GM15510 (cell line): ENCODE data around the gene STOM.

Source experiments
- POLR2A ChIP-seq: IDR thresholded peaks from 3 replicates; pipeline ENCODE4 v1.6.1; 2011; ENCODE audit warnings: borderline replicate concordance; ENCODE audit not compliant: insufficient read length; ENCODE audit errors: extremely low read depth

The STOM gene

DNA sequence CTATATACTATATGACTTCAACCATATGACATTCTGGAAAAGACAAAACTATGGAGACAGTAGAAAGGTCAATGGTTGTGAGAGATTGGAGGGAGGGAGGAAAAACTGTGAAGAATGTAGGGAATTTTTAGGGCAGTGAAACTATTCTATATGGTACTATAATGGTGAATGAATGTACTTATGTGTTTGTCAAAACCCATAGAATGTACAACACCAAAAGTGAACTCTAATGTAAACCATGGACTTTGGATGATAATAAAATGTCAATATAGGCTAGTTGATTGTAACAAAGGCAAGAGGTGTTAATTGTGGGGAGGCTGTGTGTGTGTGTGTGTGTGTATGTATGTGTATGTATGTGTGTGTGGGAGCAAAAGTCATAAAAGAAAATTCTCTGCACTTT, 10.8 kb upstream of the STOM start:
- no peak for TF ChIP-seq POLR2A

GRCh38 chr9:121376214-121376830, 6.3 kb upstream of the STOM start:
- TF ChIP-seq POLR2A, result no peak

DNA sequence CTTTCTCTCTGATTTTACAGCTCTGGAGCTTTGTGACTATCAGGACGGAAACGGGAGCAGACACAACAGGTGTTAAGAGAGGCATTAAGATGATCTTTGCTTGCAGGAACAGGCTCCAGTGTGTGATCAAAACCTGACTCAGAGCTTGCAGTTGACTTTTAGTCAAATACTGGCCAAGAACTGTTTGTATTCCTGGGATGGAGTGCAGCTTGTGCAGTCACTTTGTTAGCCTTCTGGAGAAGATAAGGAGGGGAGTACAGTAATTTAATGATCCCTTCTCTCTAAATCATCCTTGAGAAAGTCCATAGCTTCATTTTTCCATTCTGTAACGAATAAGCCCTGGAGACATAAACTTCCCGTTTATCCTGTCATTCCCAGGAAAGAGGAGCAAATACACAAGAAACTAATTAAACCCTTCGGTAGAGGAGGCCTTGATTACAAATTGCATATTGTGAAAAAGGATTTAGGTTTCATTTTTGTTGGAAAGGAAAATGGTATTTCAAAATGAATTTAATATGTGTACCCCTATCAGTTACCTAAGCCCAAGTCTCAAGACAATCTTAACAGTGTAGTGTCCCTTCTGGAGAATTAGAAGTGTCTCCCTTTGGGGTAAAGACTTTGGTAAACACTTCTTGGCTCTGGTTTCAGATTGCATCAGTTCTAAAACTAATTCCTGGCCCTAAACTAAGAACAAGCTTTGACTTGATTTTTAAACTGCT, 3.1 kb upstream of the STOM start:
- TF ChIP-seq POLR2A, result no peak

GRCh38 chr9:121372239-121373010, 2.4 kb upstream of the STOM start:
- no peak for TF ChIP-seq POLR2A

DNA sequence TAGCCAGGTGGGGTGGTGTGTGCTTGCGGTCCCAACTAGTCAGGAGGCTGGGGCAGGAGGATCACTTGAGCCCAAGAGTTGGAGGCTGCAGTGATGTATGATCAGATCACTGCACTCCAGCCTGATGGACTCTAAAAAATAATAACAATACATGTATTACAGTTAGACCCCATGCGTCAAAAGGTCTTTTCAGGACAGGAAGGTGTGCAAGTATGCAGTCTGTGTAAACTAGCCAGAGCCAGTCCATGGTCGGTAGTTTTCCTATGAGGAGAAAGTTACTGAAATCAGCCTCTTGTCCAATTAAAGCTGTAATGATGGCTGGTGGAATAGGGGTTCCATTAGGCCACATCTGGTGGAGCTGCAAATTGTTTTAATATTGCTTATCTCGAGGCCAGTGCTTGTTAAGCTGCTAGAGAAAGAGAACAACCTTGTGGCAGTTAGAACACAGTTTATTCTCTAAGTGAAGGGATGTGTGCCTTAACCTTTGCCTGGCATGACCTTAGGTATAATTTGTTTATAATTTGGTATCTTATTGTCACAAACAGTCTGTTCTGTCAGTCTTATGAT, 1.5 kb upstream of the STOM start:
- no peak for TF ChIP-seq POLR2A

GRCh38 chr9:121368745-121369144, 1.3 kb downstream of the STOM start:
- TF ChIP-seq POLR2A, result no peak

DNA sequence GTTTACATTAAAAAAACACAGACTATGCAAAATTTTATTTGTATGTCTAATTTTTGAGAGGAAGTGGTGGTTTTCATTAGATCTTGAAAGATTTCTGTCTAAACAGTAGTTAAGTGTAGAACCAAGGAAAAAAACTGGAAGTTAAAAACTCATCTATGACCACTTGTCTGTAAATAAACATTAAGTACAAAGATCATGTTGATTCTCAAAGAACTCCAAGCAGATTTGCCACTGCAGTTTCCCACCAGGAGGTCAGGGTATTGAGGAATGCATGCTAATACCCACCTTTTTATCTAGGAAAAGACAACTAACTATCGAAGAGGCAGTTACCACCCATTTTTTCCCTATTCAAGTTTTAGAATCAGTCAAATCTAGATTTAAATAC, 1.9 kb downstream of the STOM start:
- TF ChIP-seq POLR2A, result no peak

DNA sequence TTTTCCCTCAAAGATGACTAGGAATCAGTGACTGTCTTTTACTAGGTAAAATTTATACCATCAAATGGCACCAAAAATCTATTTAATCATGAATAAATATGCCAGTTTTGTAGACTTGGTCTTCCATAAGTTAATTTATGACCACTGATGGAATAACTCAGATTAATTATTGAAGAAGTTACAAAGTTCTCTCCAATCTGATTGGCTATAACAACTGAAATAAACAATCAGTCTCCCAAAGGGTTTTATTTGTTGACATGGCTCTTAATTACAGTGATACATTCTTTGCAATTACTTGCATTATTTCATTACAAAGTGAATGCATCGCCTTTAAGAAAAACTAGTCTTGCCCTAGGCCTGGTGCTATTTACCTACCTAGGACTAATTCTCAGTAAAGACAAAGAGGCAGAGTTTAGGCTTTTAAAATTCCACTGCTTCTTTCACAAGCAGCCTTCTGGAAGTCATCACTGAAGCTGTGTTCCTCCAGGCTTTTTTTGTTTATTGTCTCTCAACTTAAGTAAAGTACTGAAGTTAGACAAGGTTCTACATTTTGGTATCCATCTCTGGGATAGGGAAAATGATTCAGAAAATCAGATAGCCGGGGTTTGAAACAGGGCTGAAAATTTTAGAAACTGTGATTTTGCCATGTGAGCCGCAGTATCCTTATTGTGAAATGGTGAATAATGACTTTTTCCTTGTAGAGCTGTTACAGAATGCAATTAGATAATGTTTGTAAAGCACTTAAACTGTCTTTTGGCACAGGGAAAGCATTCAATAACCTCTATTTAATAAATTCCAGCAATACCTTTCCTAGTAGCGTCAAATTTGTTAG, 2.5 kb downstream of the STOM start:
- no peak for TF ChIP-seq POLR2A

DNA sequence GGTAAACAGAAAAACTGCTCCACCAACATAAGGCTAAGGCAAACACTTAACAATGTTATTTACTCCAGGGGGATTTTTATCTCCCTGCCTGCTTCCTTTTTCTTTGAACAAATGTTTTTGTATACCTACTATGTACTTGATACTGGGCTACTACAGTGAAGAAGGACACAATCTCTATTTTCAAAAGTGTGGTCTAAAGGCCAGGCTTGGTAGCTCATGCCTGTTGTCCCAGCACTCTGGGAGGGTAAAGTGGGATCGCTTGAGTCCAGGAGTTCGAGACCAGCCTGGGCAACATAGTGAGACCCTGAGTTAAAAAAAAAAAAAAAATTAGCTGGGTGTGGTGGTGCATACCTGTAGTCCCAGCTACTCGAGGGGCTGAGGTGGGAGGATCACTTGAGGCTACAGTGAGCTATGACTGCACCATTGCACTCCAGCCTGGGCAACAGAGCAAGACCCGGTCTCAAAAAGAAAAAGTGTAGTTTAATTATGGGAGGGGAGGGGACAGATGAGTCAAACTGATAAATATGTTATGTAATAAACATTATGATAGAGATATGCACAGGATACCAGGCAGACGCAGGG, 3.3 kb downstream of the STOM start:
- TF ChIP-seq POLR2A, result no peak

GRCh38 chr9:121365564-121365963, 4.5 kb downstream of the STOM start:
- no peak for TF ChIP-seq POLR2A

DNA sequence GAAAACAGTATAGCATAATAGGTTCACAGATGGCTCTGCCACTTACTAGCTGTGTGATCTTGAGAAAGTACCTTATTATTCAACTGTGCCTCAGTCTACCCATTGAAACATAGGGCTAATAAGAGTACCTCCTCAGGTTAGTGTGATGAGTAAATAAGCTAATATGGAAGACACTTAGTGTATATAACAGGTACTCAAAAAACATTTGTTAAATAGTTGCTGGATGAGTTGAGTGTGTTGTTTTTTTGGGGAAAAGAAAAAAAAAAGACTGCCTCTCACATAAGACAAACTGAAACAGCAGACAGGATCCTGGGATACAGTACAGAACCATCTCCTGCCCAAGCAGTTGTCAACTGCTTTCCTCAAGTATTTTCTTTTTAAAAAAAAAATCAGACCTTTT, 5.2 kb downstream of the STOM start:
- TF ChIP-seq POLR2A, result no peak

- no peak for TF ChIP-seq POLR2A
These were observed 6.0 kb downstream of the STOM start for GRCh38 chr9:121364077-121364476.

DNA sequence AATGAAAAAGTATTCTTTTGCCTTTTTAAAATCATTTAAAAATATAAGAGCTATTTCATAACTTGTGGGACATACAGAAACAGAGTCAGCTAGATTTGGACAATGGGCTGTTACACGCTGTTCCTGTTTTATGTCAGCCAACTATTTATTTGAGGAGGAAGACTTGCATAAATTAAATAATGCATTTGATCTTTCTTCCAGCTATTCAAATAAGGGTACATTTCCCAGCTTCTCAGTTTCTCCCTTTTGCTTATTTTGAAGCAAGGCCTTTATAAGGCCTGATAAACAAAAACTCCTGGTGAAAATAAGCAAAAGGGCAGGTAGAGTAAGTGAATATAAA, 6.5 kb downstream of the STOM start:
- no peak for TF ChIP-seq POLR2A
